HFF-Myc (cell line): ENCODE results near the gene DHX57.
"Not testable (repeated sequence)": the region's sequence is repeated elsewhere in the genome, so short reads cannot be mapped to it uniquely, and the experiment has no call there.

Source experiments
- DNase-seq: peaks from one replicate; pipeline ENCODE4 v3.0.0-alpha.2; 2011; ENCODE audit warnings: low read depth; ENCODE audit errors: extremely low read depth
- H3K4me3 ChIP-seq: replicated peaks from 2 replicates; pipeline ENCODE4 v1.5.1; 2011; ENCODE audit warnings: low read depth, mild to moderate bottlenecking, control low read depth, low read length
- CTCF ChIP-seq: IDR thresholded peaks from 2 replicates; pipeline ENCODE4 v1.5.1; 2012; ENCODE audit warnings: mild to moderate bottlenecking, low read depth, low read length, control low read depth; ENCODE audit errors: missing control alignments

DHX57 gene

GRCh38 chr2:38836791-38837190, 38.9 kb downstream of the DHX57 start:
- no peak for TF ChIP-seq CTCF
- H3K4me3 ChIP-seq, result no peak overlapping the region
- DNase-seq, result no peak

- no peak overlapping the region for H3K4me3 ChIP-seq
- no peak for TF ChIP-seq CTCF
- no peak for DNase-seq
Observed at GRCh38 chr2:38835990-38836389, 39.7 kb downstream of the DHX57 start.

- H3K4me3 ChIP-seq, result no peak overlapping the region
- TF ChIP-seq CTCF, result peak; percentile 39
- DNase-seq, result no peak
Observed at GRCh38 chr2:38835015-38835601, 40.6 kb downstream of the DHX57 start.

- TF ChIP-seq CTCF, result no peak
- no peak for DNase-seq
Observed at GRCh38 chr2:38830526-38831159, 45.1 kb downstream of the DHX57 start.

GRCh38 chr2:38829971-38830370, 45.8 kb downstream of the DHX57 start:
- H3K4me3 ChIP-seq, result no peak overlapping the region
- TF ChIP-seq CTCF, result no peak
- DNase-seq, result no peak

More at GRCh38 chr2:38830526-38831159, 45.1 kb downstream of the DHX57 start:
- no peak overlapping the region for H3K4me3 ChIP-seq

- DNase-seq, result no peak
- no peak for TF ChIP-seq CTCF
- H3K4me3 ChIP-seq, result no peak overlapping the region
Observed at GRCh38 chr2:38828460-38828859, 47.3 kb downstream of the DHX57 start.

- DNase-seq, result peak; percentile 21
- H3K4me3 ChIP-seq, result not testable (repeated sequence)
Observed at GRCh38 chr2:38827539-38828145, 48.1 kb downstream of the DHX57 start.
